NCI-H446 (cell line): ENCODE measurements around the gene QRICH1.
A peak's percentile ranks its signal among the peaks of the same experiment; 100 is the strongest.
"Not testable (repeated sequence)": the region's sequence is repeated elsewhere in the genome, so short reads cannot be mapped to it uniquely, and the experiment has no call there.

Experiments used
- DNase-seq, 2 experiments: peaks; one replicate each; lab custom pipeline; 2025; lab: John Stamatoyannopoulos, UW

Gene QRICH1

DNA sequence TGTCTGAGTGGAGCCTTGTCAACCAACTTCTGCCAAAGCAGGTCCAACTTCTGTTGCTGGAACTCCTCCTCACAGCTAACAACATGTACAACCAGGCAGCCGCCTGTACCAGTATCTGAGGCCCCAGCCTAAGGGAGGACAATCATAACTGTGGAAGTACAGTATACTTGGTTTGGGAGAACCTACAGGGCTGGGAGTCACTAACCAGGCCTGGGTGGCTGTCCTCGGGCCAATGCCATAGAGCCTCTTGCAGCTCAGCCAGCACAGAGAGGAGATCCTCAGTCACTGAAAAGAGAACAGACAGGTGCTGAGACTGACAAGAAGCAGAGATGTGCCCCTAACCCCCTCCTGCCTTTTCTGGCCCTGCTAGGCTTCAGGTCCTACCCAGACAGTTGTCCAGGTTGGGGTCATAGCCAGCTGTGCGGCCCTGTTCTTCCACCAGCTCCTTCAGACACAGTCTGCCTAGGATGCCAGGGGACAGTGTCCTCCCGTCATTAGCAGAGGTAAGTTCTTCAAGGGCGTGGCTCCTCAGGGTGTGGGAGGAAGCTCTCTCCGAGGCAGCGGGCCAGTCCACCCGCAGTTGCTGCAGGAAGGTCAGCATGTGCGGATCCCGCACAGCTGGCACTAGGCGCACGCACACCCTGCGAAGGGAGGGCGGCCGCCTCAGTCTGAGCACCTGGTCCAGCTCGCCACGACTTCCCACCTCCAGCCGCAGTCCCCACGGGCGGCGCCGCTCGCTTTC, 76.5 kb downstream of the QRICH1 start:
- DNase-seq = no peak

DNA sequence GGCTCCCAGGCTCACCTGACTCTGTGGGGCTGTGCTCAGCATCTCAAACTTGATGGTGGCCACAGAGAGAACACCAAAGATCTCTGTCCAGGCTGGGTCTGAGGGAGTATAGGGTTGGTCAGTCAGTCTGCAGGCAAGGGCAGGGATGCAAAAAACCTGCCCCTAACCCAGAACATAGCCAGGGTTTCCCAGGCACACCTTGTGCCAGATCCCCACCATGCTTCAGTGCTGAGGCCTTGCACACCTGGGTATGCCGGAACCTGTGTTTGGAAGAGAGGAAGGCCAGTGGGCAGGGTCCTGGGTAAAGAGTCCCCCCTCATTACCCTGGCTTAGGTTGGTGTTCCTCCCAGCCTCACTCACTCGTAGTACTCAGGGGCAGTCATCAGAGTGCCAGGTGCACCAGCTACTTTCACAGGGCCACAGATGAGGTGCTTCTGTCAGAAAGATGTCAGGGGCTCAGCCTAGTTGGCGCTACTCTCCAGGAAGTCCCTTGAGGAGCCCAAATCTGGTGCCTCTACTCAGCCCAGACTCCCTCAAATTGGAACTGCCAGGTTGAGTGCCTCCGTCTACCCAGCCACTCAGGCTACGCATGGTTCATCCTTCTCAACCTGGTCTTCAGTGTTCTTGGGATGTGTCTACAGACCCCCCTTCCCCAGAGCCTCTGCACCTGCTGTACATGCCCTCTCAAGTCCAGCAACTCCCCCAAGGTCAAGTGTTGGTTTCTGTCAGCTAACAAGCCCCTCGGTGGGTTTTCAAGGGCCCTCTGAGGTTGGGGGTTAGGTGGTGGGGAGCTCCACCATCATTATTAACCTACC, 77.2 kb downstream of the QRICH1 start:
- DNase-seq = no peak

DNA sequence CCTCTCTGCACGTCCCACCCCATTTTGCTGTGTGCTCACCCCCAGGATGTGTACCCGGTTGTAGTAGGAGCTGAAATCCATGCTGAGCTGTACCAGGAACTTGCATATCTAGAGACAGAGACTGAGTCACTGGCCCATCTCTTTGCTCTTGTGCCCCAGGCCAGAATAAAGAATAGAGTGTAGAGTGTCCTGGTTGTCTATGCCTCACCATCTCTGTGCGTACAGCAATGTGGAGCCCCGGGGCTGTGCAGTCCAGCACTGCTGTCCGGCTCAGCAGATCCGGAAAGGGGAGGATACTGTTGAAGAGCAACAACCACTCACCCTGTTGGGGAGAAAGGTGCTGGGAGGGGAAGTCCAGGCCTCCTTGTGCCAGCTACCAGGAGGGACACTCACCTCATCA, 78.1 kb downstream of the QRICH1 start:
- no peak for DNase-seq

DNA sequence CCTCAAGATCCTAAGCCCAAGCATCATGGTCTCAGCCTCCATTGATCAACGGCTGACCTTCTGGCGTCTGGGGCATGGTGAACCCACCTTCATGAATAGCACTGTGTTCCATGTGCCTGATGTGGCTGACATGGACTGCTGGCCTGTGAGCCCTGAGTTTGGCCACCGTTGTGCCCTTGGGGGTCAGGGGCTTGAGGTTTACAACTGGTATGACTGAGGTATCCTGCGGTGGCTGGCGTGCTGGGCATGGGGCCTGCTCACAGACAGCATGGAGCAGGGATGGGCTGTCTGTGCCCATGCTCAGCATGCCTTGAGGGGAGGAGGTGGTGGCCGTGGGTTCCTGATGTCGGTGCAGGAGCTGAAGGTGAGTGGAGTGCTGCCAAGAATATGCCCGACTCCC, 78.8 kb downstream of the QRICH1 start:
- no peak for DNase-seq

DNA sequence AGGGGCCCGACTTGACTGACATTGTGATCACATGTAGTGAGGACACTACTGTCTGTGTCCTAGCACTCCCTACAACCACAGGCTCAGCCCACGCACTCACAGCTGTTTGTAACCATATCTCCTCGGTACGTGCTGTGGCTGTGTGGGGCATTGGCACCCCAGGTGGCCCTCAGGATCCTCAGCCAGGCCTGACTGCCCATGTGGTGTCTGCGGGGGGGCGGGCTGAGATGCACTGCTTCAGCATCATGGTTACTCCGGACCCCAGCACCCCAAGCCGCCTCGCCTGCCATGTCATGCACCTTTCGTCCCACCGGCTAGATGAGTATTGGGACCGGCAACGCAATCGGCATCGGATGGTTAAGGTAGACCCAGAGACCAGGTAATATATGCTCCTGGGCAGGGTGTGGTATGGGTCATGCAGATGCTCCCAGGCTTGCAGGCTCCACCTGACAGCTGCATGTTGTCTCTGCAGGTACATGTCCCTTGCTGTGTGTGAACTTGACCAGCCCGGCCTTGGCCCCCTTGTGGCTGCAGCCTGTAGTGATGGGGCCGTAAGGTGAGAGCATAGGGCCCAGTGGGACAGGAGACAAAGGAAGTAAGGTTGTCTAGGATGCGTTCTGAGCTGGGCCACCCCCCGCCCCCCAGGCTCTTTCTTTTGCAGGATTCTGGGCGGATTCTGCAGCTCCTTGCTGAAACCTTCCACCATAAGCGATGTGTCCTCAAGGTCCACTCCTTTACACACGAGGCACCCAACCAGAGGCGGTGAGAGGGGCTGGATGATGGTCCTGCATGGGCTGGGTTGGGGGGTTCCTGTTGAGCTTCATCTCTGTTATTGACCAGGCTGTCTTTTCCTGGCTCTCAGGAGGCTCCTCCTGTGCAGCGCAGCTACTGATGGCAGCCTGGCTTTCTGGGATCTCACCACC, 79.9 kb downstream of the QRICH1 start:
- DNase-seq = no peak

DNA sequence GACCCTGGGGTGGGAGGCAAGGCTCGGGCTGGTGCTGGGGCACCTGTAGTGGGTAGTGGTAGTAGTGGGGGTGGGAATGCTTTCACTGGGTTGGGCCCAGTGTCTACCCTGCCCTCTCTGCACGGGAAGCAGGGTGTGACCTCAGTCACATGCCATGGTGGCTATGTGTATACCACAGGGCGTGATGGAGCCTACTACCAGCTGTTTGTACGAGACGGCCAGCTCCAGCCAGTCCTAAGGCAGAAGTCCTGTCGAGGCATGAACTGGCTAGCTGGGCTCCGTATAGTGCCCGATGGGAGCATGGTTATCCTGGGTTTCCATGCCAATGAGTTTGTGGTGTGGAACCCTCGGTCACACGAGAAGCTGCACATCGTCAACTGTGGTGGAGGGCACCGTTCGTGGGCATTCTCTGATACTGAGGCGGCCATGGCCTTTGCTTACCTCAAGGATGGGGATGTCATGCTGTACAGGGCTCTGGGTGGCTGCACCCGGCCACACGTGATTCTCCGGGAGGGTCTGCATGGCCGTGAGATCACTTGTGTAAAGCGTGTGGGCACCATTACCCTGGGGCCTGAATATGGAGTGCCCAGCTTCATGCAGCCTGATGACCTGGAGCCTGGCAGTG, 80.6 kb downstream of the QRICH1 start:
- no peak for DNase-seq

DNA sequence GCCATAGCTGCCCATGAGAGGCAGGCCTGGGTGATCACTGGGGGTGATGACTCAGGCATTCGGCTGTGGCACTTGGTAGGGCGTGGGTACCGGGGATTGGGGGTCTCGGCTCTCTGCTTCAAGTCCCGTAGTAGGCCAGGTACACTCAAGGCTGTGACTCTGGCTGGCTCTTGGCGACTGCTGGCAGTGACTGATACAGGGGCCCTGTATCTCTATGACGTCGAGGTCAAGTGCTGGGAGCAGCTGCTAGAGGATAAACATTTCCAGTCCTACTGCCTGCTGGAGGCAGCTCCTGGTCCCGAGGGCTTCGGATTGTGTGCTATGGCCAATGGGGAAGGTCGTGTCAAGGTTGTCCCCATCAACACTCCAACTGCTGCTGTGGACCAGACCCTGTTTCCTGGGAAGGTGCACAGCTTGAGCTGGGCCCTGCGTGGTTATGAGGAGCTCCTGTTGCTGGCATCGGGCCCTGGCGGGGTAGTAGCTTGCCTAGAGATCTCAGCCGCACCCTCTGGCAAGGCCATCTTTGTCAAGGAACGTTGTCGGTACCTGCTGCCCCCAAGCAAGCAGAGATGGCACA, 81.3 kb downstream of the QRICH1 start:
- DNase-seq = no peak

DNA sequence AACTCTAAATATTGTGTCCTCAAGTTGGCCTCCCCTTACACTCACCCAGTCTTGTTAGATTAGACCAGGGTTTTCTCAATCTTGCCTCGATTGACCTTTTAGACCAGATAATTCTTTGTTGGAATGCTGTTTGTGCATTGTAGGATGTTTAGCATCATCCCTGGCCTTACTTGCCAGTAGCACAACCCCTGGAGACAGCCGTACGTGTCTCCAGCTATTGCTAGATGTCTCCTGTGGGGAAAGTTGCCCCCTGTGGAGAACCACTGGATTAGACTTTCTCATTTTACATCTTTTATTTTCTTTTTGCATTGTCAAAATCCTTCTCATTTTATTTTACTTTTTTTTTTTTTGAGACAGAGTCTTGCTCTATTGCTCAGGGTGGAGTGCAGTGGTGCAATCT, 84.5 kb downstream of the QRICH1 start:
- DNase-seq = no peak

DNA sequence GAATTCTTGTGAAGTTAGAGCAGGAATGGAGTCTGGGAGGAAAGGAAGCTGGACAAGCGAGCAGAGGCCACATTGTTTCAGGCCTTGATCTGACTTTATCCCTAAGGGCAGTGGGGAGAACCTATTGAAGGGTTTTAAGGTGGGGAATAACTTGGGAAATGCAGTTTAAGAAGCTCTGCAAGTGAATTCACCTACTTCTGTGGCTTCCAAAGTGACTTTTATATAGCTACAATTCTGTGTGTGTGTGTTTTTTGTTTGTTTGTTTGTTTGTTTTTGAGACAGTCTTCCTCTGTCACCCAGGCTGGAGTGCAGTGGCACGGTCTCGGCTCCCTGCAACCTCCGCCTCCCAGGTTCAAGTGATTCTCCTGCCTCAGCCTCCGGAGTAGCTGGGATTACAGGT, 85.2 kb downstream of the QRICH1 start:
- DNase-seq = not testable (repeated sequence)

DNA sequence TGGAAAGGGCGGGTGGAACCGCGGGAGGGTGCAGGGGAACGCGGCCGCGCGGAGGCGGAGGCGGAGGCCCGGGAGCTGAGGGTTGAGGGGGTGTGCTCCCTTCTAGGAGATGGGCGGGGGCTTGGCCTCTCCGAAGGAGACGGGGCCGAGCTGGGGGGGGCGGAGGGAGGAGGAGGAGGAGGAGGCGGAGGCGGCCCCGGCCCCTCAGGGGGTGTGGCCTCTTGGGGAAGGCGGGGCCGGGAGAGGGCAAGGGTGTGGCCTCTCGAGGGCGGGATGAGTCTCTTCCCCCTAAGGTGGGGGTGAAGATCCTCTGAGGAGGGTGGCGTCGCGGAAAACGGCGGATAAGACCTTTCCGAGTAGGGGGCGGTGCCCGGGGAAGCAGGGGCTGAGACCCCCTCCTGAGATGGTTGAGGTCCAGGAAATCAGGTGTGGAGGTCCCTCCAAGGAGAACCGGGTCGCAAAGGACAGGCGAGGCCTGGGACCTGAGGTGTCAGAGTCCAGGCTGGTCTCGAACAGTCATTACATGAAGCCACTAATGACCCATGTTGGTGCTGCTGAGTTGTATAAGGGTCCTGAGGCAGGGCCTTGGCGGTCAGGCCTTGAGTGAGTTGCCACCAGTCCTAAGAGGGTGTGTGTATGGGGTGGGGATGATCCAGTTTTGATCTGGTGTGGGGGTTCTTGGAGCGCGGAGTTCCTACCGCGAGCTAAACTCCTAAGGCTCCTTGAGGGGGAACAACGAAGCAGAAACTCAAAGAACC, 85.9 kb downstream of the QRICH1 start:
- DNase-seq = peak; percentile 58 to 81

DNA sequence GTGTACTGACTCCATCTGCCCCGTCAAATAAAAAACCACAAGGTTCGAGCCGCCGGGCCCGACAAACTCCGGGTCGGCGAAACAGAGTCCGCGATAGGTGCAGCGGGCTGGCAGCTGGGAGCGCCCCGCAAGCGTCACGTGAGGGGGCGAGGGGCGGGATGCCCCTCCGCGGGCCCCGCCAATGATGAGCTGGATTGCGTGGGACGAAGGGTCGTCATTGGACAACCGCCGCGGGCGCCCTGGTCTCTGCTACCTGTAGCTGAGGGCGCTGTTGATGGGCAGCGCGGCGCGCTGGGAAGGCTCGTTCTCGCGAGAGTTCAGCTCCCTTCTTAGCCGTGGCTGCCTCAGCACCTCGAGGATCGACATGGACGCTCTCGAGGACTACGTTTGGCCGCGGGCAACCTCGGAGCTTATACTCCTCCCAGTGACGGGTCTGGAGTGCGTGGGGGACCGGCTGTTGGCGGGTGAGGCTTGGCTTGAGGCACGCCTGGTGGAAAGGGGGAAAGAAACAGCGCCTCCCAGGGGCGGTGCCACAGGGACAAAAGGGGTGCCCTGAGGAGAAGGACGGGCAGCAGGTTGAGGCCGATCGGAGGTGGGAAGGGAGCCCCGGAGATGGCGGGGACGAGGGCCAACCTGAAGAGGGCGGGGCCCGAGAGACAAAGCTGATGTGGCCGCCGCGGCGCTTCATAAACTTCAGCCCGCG, 86.7 kb downstream of the QRICH1 start, which contains the start of gene WDR6:
Gene WDR6 (plus strand): TSS at position 324 of the 703 bp plus-strand sequence. CDS start 41 bp downstream, at position 365.
- peak; percentile 81 to 96 for DNase-seq

DNA sequence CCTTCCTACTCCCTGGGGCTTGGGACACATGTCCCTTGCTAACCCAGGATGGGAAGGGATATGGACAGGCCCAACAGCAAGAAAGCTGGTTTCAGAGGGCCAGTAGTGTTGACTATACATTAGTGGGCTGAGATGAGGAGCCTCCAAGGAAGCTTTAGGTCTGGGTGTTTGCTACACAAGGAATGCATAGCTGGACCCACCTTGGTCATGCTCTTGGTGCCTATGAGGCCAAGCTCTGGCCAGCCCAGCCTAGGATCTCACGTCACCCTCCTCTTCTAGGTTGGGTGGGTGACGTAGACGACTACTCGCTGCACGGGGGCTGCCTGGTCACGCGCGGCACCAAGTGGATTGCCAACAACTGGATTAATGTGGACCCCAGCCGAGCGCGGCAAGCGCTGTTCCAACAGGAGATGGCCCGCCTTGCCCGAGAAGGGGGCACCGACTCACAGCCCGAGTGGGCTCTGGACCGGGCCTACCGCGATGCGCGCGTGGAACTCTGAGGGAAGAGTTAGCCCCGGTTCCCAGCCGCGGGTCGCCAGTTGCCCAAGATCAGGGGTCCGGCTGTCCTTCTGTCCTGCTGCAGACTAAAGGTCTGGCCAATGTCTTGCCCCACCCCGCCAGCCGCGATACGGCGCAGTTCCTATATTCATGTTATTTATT, 87.3 kb downstream of the QRICH1 start:
- no peak for DNase-seq

DNA sequence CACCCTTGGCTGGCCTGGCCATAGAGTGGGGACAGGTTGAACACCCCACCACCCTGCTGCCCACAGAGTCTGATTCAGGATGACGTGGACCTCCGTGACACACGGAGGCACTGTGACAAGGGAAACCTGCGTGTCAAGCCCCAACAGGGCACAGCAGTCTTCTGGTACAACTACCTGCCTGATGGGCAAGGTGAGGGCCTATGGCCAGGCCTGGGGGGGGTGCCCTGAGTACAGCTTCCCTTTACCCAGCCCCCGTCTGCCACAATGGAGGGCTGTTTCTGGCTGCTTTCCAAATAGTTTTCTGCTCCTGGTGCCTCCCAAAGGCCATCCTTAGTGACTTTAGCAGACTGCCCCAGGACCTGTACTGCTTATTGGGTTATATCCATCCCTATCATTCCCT, 87.9 kb downstream of the QRICH1 start:
- DNase-seq = no peak

DNA sequence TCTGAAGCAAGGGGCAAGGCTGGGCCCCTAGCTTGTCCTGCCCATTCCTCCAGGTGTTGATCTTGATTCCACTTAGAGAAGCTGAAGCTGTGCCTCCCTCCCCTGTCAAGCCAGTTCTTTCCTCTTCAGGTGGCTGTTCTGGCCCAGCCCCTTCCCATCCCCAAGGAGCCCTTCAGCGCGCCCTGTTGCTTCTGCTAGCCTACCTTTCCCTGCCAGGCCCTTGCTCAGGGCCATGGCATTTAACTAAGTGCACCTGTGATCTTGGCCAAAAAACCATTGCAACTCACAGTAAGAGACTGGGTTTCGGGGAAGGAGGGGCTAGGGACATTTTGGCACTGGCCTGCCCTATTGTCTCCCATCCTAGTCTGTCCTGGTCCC, 88.6 kb downstream of the QRICH1 start:
- DNase-seq = no peak

DNA sequence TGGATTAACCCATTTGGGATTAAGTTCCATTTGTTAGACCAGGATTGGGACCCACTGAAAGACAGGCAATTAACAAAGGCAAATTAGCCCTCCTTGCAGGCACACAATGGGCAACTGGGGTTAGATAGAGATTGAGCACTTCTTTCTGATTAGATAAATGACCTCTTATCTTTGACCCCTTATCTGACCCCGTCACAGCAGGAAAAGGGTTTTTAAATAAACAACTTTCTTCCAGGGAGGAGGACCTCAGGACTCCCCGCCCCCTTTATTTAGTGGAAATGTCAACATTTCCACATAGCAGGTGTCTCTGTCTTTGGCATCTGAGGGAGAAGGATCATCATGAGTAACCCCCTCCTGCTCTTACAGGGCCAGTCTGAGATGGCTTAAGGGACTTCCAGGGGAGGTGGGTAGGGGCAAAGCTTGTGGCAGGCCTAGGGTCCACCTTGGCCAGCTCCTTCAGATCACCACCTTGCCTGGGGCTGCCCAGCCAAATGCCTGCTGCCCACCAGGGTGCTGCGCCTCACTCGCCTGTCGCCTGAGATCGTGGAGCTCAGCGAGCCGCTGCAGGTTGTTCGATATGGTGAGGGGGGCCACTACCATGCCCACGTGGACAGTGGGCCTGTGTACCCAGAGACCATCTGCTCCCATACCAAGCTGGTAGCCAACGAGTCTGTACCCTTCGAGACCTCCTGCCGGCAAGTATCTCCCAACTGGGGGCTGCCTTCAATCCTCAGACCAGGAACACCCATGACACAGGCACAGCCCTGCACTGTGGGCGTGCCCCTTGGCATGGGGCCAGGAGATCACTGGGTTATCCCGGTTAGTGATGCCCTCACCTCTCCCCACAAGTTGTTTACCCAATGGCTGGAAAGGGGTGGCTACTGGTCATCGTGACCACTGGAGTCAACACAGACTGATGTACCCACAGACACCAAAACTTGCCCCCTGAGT, 89.2 kb downstream of the QRICH1 start:
- DNase-seq = no peak

DNA sequence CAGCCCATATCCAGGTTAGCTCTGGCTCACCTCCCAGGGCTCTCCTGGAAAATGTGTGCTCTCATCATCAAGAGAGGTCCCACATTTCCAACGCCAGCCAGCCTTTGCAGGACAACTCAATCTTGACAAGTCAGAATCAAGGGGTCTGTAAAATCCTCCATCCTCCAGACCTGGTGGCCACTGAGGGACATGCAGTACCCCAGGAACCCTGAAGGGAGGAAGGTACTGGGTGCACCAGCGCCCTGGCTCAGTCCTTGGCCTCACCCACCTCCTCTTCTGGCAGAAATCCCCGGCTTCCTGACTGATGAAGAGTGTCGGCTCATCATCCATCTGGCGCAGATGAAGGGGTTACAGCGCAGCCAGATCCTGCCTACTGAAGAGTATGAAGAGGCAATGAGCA, 92.7 kb downstream of the QRICH1 start:
- peak in 1 of 2 experiments; percentile 22 for DNase-seq

DNA sequence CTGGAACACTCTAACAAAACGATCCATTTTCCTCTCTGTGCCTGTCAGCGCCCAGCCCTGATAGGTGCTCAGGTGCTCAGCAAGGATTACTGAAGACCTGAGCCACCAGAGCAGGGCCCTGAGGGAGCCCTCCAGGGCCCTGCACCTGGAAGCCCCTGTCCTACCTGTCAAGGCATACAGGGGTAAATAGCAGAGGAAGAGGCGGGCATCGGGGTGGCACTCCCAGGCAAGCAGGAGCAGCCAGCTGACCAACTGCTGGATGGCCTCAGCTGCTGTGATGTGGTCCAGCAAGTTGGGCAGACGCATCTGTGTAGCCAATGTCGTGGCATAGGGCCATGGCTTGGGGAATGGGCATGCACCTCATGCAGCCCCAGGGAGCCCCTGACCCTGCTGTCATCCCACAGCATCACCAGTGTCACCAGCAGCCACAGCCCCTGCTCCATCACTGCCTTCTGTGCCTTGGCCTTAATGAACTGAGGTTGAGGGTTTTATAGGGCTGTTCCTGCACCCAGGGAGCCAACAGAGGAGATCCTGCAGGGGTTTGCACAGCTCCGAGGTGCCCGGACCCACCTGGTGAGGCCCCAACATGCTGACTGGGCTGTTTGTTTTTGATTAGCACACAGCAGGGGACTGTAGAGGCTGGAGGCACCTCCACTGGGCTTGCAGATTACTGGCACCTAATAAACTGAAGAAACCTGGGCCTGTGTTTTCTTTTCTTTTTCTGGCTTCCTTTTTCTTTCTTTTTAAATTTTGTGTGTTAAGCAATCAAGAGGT, 94.6 kb downstream of the QRICH1 start:
- DNase-seq = no peak
